Cardiac muscle cell (in vitro differentiated cells and primary cell): Measurements from ENCODE around the gene LRRC71. TPM values are rescaled to one million over a fixed set of nuclear protein-coding genes. Genes with fewer than 3 reads are reported as not detected.
A peak's percentile ranks its signal among the peaks of the same experiment; 100 is the strongest.

Source experiments
- DNase-seq, 2 donors: peaks; one replicate each; pipeline versions ENCODE4 v3.0.0 to v3.0.0-alpha.2; 2010 to 2017; ENCODE audit warnings: low read depth in 1 of 2, low spot score in 1 of 2
- H3K27ac ChIP-seq: fragments of 200-600 bp; sonication (generic); 2 replicates; pipeline ENCODE4 v1.5.1; 2016
- H3K27me3 ChIP-seq: fragments of 200-600 bp; sonication (generic); 2 replicates; pipeline ENCODE4 v1.6.0; 2016; ENCODE audit warnings: control low read depth
- H3K36me3 ChIP-seq: fragments of 200-600 bp; sonication (generic); 2 replicates; pipeline ENCODE4 v1.5.1; 2016; ENCODE audit warnings: control low read depth
- H3K4me1 ChIP-seq: fragments of 200-600 bp; sonication (generic); 2 replicates; pipeline ENCODE4 v1.8.1; 2017; ENCODE audit warnings: low read depth, mild to moderate bottlenecking, mixed run types
- H3K4me3 ChIP-seq: fragments of 200-600 bp; sonication (generic); 2 replicates; pipeline ENCODE4 v1.5.1; 2016; ENCODE audit warnings: mild to moderate bottlenecking
- H3K9me3 ChIP-seq: fragments of 200-600 bp; sonication (generic); 2 replicates; pipeline ENCODE4 v1.5.1; 2017; ENCODE audit warnings: low read depth, mild to moderate bottlenecking, control low read depth
- CTCF ChIP-seq: IDR thresholded peaks from 2 replicates; pipeline ENCODE4 v1.5.1; 2012; ENCODE audit warnings: low read depth, mild to moderate bottlenecking, low read length
- polyA plus RNA-seq: library from polyadenylated mRNA; unstranded; fragments of >200 nt; fragmentation: Nextera tagmentation; extraction: Ambion mirVana; gene quantifications from 2 replicates; pipeline ENCODE4 v1.2.1, GENCODE V29; 2016
- total RNA-seq: library from RNA; depleted of rRNA; stranded (reverse); fragments of >200 nt; gene quantifications from 2 replicates; pipeline ENCODE4 v1.2.3, GENCODE V29; 2016

Gene LRRC71
- total and polyA plus RNA-seq, 2 experiments from 2014 or later = 0.24 to 0.45 TPM

- H3K4me1 ChIP-seq = peaks cover 40% of the 10 kb centered on the region
- peak; percentile 39 for TF ChIP-seq CTCF
Observed at GRCh38 chr1:156948708-156949107, 28.3 kb downstream of the LRRC71 start.

GRCh38 chr1:156949127-156949526, 28.7 kb downstream of the LRRC71 start:
- DNase-seq = no peak
- peaks cover 43% of the 10 kb centered on the region for H3K4me1 ChIP-seq
- H3K4me3 ChIP-seq = no peak overlapping the region
- H3K9me3 ChIP-seq = no peaks in the 10 kb centered on the region
- H3K27me3 ChIP-seq = no peaks in the 10 kb centered on the region
- TF ChIP-seq CTCF = no peak
- peaks cover 27% of the 10 kb centered on the region for H3K36me3 ChIP-seq
- peak overlapping the region; percentile 82 for H3K27ac ChIP-seq

More at GRCh38 chr1:156948708-156949107, 28.3 kb downstream of the LRRC71 start:
- no peaks in the 10 kb centered on the region for H3K27me3 ChIP-seq
- peak overlapping the region; percentile 82 for H3K27ac ChIP-seq
- peaks cover 27% of the 10 kb centered on the region for H3K36me3 ChIP-seq
- DNase-seq = peak in 1 of 2 donors; percentile 71
- no peak overlapping the region for H3K4me3 ChIP-seq
- no peaks in the 10 kb centered on the region for H3K9me3 ChIP-seq

- peaks cover 43% of the 10 kb centered on the region for H3K4me1 ChIP-seq
- H3K4me3 ChIP-seq = no peak overlapping the region
- H3K27me3 ChIP-seq = no peaks in the 10 kb centered on the region
- H3K36me3 ChIP-seq = peaks cover 21% of the 10 kb centered on the region
- no peaks in the 10 kb centered on the region for H3K9me3 ChIP-seq
- no peak for TF ChIP-seq CTCF
- peak overlapping the region; percentile 82 for H3K27ac ChIP-seq
- DNase-seq = no peak
Observed at GRCh38 chr1:156951371-156951770, 30.9 kb downstream of the LRRC71 start.

GRCh38 chr1:156953571-156953970, 33.1 kb downstream of the LRRC71 start:
- Histone ChIP-seq H3K27ac (no peak overlapping the region), H3K27me3 (no peaks in the 10 kb centered on the region), H3K4me3 (no peak overlapping the region), H3K36me3 (peaks cover 19% of the 10 kb centered on the region), H3K4me1 (peaks cover 54% of the 10 kb centered on the region), H3K9me3 (no peaks in the 10 kb centered on the region)
- no peak for DNase-seq
- no peak for TF ChIP-seq CTCF

GRCh38 chr1:156956333-156956732, 35.9 kb downstream of the LRRC71 start:
- H3K9me3 ChIP-seq = no peaks in the 10 kb centered on the region
- H3K27me3 ChIP-seq = no peaks in the 10 kb centered on the region
- TF ChIP-seq CTCF = no peak
- H3K4me3 ChIP-seq = no peak overlapping the region
- H3K27ac ChIP-seq = no peak overlapping the region
- H3K36me3 ChIP-seq = peaks cover 26% of the 10 kb centered on the region
- no peak for DNase-seq
- H3K4me1 ChIP-seq = peaks cover 47% of the 10 kb centered on the region

- peaks cover 26% of the 10 kb centered on the region for H3K36me3 ChIP-seq
- no peak overlapping the region for H3K4me3 ChIP-seq
- H3K4me1 ChIP-seq = peaks cover 39% of the 10 kb centered on the region
- no peak for TF ChIP-seq CTCF
- no peaks in the 10 kb centered on the region for H3K27me3 ChIP-seq
- no peak for DNase-seq
- H3K27ac ChIP-seq = peak overlapping the region; percentile 93
- H3K9me3 ChIP-seq = no peaks in the 10 kb centered on the region
Observed at GRCh38 chr1:156957634-156958033, 37.2 kb downstream of the LRRC71 start.
